Tibial nerve (tissue), 3 donors: ENCODE results near the gene MFAP3L.

Experiments used
- POLR2A ChIP-seq, 2 donors: fragments of 450-650 bp; IDR thresholded peaks; one replicate each; pipeline ENCODE4 v1.6.1; 2017; ENCODE audit warnings: antibody characterized with exemption in 2 of 2, mild to moderate bottlenecking in 2 of 2, moderate library complexity in 2 of 2
- TF ChIP-seq, protein P1 (sequence below), 5 experiments: fragments of 200-600 bp in 3 of 5; fragments of 450-650 bp in 2 of 5; sonication (generic) in 3 of 5; IDR thresholded peaks; one replicate each; pipeline ENCODE4 v1.5.1; 2016 to 2019; ENCODE audit warnings: antibody characterized with exemption in 5 of 5, mild to moderate bottlenecking in 3 of 5, moderate library complexity in 2 of 5

DNA sequence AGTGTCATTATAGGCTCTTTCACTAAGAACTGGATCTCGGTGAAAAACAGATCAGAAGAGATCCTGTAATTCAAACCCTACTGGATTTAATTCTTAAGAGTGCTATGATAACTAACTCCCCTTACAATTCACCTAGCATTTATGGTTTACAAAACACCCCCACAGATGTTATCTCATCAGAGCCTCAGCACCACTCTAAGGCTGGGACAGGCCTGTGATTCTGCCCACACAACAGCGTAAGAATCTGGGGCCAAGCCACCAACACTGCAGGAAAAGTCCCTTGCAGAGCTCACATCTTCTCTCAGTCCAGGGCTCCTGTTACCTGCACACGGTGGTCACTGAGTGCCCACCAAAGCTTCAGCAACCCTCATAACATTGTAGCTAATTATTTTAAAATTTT lies 8.9 kb downstream of the MFAP3L start:
- no peak for TF ChIP-seq POLR2A (IDR thresholded peaks at IDR 0.05)
- TF ChIP-seq, protein P1, sequence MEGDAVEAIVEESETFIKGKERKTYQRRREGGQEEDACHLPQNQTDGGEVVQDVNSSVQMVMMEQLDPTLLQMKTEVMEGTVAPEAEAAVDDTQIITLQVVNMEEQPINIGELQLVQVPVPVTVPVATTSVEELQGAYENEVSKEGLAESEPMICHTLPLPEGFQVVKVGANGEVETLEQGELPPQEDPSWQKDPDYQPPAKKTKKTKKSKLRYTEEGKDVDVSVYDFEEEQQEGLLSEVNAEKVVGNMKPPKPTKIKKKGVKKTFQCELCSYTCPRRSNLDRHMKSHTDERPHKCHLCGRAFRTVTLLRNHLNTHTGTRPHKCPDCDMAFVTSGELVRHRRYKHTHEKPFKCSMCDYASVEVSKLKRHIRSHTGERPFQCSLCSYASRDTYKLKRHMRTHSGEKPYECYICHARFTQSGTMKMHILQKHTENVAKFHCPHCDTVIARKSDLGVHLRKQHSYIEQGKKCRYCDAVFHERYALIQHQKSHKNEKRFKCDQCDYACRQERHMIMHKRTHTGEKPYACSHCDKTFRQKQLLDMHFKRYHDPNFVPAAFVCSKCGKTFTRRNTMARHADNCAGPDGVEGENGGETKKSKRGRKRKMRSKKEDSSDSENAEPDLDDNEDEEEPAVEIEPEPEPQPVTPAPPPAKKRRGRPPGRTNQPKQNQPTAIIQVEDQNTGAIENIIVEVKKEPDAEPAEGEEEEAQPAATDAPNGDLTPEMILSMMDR (IDR thresholded peaks at IDR 0.05) = no peak
